ENCODE measurements around the gene BEND7. TPM values are rescaled to one million over a fixed set of nuclear protein-coding genes. Genes with fewer than 3 reads are reported as not detected.

BEND7 gene
- total and polyA plus RNA-seq, 2 of the 4 experiments (the other 2 are of a cell fraction) = 2.3 to 3.5 TPM

- BruUV-seq (replicated peaks) = no TSS peak
- Histone ChIP-seq H3K27me3 (ENCODE audit: control insufficient read depth, insufficient read depth, low read length) (no peaks in the 10 kb centered on the region), H3K23ac (ENCODE audit: low read depth, low read length) (no peak overlapping the region), H3K4me1 (ENCODE audit: control insufficient read depth, insufficient read depth, low read length) (no peaks in the 10 kb centered on the region), H3K79me1 (ENCODE audit: low read depth in 1 of 2, low read length in 2 of 2) (no peaks in the 10 kb centered on the region; a peak in 1 of 4 replicates), H2BK15ac (ENCODE audit: low read depth, low read length) (no peak overlapping the region), H2BK20ac (ENCODE audit: low read depth, low read length) (no peak overlapping the region), H3K14ac (replicated peaks; ENCODE audit: low read depth, low read length) (no peak overlapping the region), H3K9me1 (ENCODE audit: insufficient read depth, low read length) (no peaks in the 10 kb centered on the region), H2AK9ac (replicated peaks; ENCODE audit: low read depth, low read length, poor library complexity) (no peak overlapping the region), H3K9me3 (ENCODE audit: control insufficient read depth, insufficient read depth, low read length) (no peaks in the 10 kb centered on the region), H4K20me1 (ENCODE audit: insufficient read depth, low read length) (no peaks in the 10 kb centered on the region), H3K4me2 (ENCODE audit: low read depth, low read length) (no peak overlapping the region), H2BK120ac (ENCODE audit: low read depth, low read length) (no peak overlapping the region), H3K36me3 (ENCODE audit: control insufficient read depth, insufficient read depth, low read length) (0 out of 2 replicates have a peak, but pooled peaks cover 1% of the 10 kb centered on the region), H3K27ac (ENCODE audit: insufficient read depth, low read length) (no peak overlapping the region), H2AK5ac (ENCODE audit: low read depth, low read length) (no peak overlapping the region), H2BK5ac (ENCODE audit: low read depth, low read length, poor library complexity, severe bottlenecking) (no peak overlapping the region), H3K56ac (ENCODE audit: extremely low read depth, insufficient read depth, low read length) (no peak overlapping the region), H4K8ac (ENCODE audit: low read depth in 2 of 2, low read length in 2 of 2) (no peak overlapping the region), H3K4ac (ENCODE audit: low read depth, low read length) (no peak overlapping the region), H2AFZ (replicated peaks; ENCODE audit: low read length, poor library complexity) (no peak overlapping the region), H3K4me3 (ENCODE audit: insufficient read depth, low read depth, low read length) (no peak overlapping the region), H4K5ac (ENCODE audit: low read depth, low read length) (no peak overlapping the region), H4K91ac (ENCODE audit: insufficient read depth, low read depth, low read length) (no peak overlapping the region), H3K9ac (ENCODE audit: low read depth, low read length) (no peak overlapping the region), H3K18ac (ENCODE audit: low read depth, low read length) (no peak overlapping the region)
- TF ChIP-seq CHD1 (IDR thresholded peaks at IDR 0.05; ENCODE audit: low read depth, low read length) (no peak), RAD21 (IDR thresholded peaks at IDR 0.05; ENCODE audit: low read length) (no peak), RFX5 (IDR thresholded peaks at IDR 0.05; ENCODE audit: low read depth, low read length) (no peak), USF2 (IDR thresholded peaks at IDR 0.05; ENCODE audit: low read depth, low read length) (no peak), MAFK (IDR thresholded peaks at IDR 0.05; ENCODE audit: low read depth, low read length) (no peak), RCOR1 (IDR thresholded peaks at IDR 0.05; ENCODE audit: insufficient replicate concordance, low read length) (no peak), MAZ (IDR thresholded peaks at IDR 0.05; ENCODE audit: borderline replicate concordance, low read depth, low read length) (no peak), BHLHE40 (IDR thresholded peaks at IDR 0.05; ENCODE audit: low read depth, low read length) (no peak), FOS (IDR thresholded peaks at IDR 0.05; ENCODE audit: low read depth, low read length) (no peak), NFE2L2 (IDR thresholded peaks at IDR 0.05; ENCODE audit: low read depth, low read length) (no peak), POLR2A (IDR thresholded peaks at IDR 0.05; ENCODE audit: low read depth, low read length) (no peak), ELK1 (IDR thresholded peaks at IDR 0.05; ENCODE audit: borderline replicate concordance, low read depth, low read length) (no peak), CEBPB (IDR thresholded peaks at IDR 0.05; ENCODE audit: low read depth, low read length) (no peak), MXI1 (IDR thresholded peaks at IDR 0.05; ENCODE audit: borderline replicate concordance, low read depth, low read length) (no peak), SMC3 (IDR thresholded peaks at IDR 0.05; ENCODE audit: low read depth, low read length) (no peak)
- TF ChIP-seq, protein P1, sequence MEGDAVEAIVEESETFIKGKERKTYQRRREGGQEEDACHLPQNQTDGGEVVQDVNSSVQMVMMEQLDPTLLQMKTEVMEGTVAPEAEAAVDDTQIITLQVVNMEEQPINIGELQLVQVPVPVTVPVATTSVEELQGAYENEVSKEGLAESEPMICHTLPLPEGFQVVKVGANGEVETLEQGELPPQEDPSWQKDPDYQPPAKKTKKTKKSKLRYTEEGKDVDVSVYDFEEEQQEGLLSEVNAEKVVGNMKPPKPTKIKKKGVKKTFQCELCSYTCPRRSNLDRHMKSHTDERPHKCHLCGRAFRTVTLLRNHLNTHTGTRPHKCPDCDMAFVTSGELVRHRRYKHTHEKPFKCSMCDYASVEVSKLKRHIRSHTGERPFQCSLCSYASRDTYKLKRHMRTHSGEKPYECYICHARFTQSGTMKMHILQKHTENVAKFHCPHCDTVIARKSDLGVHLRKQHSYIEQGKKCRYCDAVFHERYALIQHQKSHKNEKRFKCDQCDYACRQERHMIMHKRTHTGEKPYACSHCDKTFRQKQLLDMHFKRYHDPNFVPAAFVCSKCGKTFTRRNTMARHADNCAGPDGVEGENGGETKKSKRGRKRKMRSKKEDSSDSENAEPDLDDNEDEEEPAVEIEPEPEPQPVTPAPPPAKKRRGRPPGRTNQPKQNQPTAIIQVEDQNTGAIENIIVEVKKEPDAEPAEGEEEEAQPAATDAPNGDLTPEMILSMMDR (conservative IDR thresholded peaks at IDR 0.05; ENCODE audit: low read depth, low read length) = no peak
- in situ Hi-C loops (cut with MboI; ENCODE audit: low sequenced_read_pairs) (no loop called here), intact Hi-C loops (cut with micrococcal nuclease) (no loop called here), dilution Hi-C loops (cut with HindIII; ENCODE audit: low sequenced_read_pairs, unreplicated experiment) (no loop called here)
- ChIA-PET POLR2A (ENCODE audit: unreplicated experiment) (no interaction called here), CTCF (no interaction called here)
- 92% methylated on average over 8 of the region's 13 CpGs; no CpG with 5 or more reads in 1 of the 2 experiments for WGBS, 2 experiments (ENCODE audit: extremely low coverage in 2 of 2, insufficient read length in 1 of 2)
- DNase-seq (no peak), ATAC-seq (ENCODE audit: low read depth) (no peak)
These were observed 12.6 kb downstream of the BEND7 start for GRCh38 chr10:13516176-13516575.

All from IMR-90 (cell line).